PC-9 (cell line): ENCODE results near the gene TXLNB.

Experiments used
- EZH2 ChIP-seq: fragments of 200-600 bp; sonication (generic); IDR thresholded peaks from 2 replicates; pipeline ENCODE4 v1.8.0; 2017; ENCODE audit warnings: antibody characterized with exemption, low read depth
- TF ChIP-seq, protein P1 (sequence below): fragments of 200-600 bp; sonication (generic); conservative IDR thresholded peaks from 2 replicates; pipeline ENCODE4 v1.6.1; 2017; ENCODE audit warnings: mixed run types, antibody characterized with exemption, mild to moderate bottlenecking, moderate library complexity

DNA sequence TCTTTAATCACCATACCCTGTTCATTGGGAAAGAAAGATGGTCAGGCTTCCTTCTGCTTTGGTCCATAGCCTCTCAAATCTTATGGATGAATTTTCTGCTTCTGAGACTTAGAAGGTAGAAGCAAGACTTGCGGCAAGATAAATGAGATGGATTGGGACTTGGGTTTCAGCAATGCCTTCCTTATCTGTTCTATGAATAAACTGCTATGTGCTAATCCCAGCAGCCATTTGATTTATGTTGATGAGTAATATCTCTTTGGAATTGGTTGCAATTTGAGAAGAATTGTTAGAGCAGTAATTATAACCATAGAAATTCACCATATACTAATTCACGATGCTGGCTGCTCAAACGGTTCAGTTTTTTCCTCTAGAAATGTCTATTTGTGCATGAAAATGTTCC, 48.3 kb downstream of the TXLNB start:
- TF ChIP-seq, protein P1, sequence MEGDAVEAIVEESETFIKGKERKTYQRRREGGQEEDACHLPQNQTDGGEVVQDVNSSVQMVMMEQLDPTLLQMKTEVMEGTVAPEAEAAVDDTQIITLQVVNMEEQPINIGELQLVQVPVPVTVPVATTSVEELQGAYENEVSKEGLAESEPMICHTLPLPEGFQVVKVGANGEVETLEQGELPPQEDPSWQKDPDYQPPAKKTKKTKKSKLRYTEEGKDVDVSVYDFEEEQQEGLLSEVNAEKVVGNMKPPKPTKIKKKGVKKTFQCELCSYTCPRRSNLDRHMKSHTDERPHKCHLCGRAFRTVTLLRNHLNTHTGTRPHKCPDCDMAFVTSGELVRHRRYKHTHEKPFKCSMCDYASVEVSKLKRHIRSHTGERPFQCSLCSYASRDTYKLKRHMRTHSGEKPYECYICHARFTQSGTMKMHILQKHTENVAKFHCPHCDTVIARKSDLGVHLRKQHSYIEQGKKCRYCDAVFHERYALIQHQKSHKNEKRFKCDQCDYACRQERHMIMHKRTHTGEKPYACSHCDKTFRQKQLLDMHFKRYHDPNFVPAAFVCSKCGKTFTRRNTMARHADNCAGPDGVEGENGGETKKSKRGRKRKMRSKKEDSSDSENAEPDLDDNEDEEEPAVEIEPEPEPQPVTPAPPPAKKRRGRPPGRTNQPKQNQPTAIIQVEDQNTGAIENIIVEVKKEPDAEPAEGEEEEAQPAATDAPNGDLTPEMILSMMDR, result no peak
- no peak for TF ChIP-seq EZH2
